Ishikawa (cell line): ENCODE measurements around the gene MAP1B.

Source experiments
- CEBPB ChIP-seq: IDR thresholded peaks from 2 replicates; pipeline ENCODE4 v1.6.1; 2012
- CREB1 ChIP-seq: IDR thresholded peaks from 2 replicates; pipeline ENCODE4 v1.6.1; 2012; ENCODE audit warnings: low read depth
- EGR1 ChIP-seq: IDR thresholded peaks from 2 replicates; pipeline ENCODE4 v1.6.1; 2012
- EP300 ChIP-seq: IDR thresholded peaks from 2 replicates; pipeline ENCODE4 v1.6.1; 2012; ENCODE audit warnings: borderline replicate concordance
- FOXM1 ChIP-seq: IDR thresholded peaks from 2 replicates; pipeline ENCODE4 v1.6.1; 2012; ENCODE audit warnings: low read depth, borderline replicate concordance
- MAX ChIP-seq: IDR thresholded peaks from 2 replicates; pipeline ENCODE4 v1.6.1; 2012
- NFIC ChIP-seq: IDR thresholded peaks from 2 replicates; pipeline ENCODE4 v1.6.1; 2012
- RAD21 ChIP-seq: IDR thresholded peaks from 2 replicates; pipeline ENCODE4 v1.6.1; 2012; ENCODE audit warnings: low read depth
- REST ChIP-seq: IDR thresholded peaks from 2 replicates; pipeline ENCODE4 v1.6.1; 2012; ENCODE audit warnings: low read depth, mild to moderate bottlenecking
- TAF1 ChIP-seq: IDR thresholded peaks from 2 replicates; pipeline ENCODE4 v1.6.1; 2012; ENCODE audit warnings: low read depth, mild to moderate bottlenecking
- TCF12 ChIP-seq: IDR thresholded peaks from 2 replicates; pipeline ENCODE4 v1.6.1; 2012; ENCODE audit warnings: low read depth
- TEAD4 ChIP-seq: IDR thresholded peaks from 2 replicates; pipeline ENCODE4 v1.6.1; 2012
- YY1 ChIP-seq: IDR thresholded peaks from 2 replicates; pipeline ENCODE4 v1.6.1; 2012; ENCODE audit warnings: low read depth
- ZBTB7A ChIP-seq: IDR thresholded peaks from 2 replicates; pipeline ENCODE4 v1.6.1; 2012; ENCODE audit warnings: low read depth

- no peak for TF ChIP-seq TCF12
- TF ChIP-seq CEBPB = no peak
- no peak for TF ChIP-seq MAX
- TF ChIP-seq RAD21 = no peak
- TF ChIP-seq EGR1 = no peak
- no peak for TF ChIP-seq CREB1
- TF ChIP-seq TAF1 = no peak
- TF ChIP-seq YY1 = no peak
- no peak for TF ChIP-seq EP300
- TF ChIP-seq FOXM1 = no peak
- no peak for TF ChIP-seq REST
- TF ChIP-seq ZBTB7A = no peak
- no peak for TF ChIP-seq NFIC
- TF ChIP-seq TEAD4 = no peak
Measured at GRCh38 chr5:72228960-72229359, 121.7 kb downstream of the MAP1B start.
